Astrocyte (in vitro differentiated cells and primary cell): ENCODE measurements around the gene SLC12A5.

Experiments
- EZH2 ChIP-seq: IDR thresholded peaks from 2 replicates; pipeline ENCODE4 v1.6.1; 2012; ENCODE audit warnings: mild to moderate bottlenecking, low read length, inconsistent platforms; ENCODE audit not compliant: insufficient read depth
- TF ChIP-seq, protein P1 (sequence below): IDR thresholded peaks from 2 replicates; pipeline ENCODE4 v1.5.1; 2011; ENCODE audit warnings: low read depth, mild to moderate bottlenecking, inconsistent platforms, low read length, moderate library complexity; ENCODE audit not compliant: insufficient read depth

DNA sequence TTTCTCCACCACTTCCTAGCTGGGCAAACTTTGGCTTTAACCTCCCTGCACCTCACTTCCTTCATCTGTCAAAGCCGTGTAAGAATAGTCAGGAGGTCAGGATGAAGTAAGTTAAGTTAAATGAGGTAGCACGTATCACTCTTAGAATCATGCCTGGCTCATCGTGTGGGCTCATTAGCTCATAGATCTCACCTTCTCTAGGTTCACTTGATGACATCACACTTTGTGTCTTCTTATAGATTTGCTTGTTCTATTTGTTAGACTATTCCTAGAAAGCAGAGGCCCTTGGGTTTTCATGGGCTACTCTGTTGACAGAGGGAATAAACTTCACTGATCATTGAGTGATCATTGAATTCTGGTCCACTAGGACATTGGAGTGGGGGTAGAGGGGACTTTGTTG lies 72.9 kb downstream of the SLC12A5 start:
- TF ChIP-seq, protein P1, sequence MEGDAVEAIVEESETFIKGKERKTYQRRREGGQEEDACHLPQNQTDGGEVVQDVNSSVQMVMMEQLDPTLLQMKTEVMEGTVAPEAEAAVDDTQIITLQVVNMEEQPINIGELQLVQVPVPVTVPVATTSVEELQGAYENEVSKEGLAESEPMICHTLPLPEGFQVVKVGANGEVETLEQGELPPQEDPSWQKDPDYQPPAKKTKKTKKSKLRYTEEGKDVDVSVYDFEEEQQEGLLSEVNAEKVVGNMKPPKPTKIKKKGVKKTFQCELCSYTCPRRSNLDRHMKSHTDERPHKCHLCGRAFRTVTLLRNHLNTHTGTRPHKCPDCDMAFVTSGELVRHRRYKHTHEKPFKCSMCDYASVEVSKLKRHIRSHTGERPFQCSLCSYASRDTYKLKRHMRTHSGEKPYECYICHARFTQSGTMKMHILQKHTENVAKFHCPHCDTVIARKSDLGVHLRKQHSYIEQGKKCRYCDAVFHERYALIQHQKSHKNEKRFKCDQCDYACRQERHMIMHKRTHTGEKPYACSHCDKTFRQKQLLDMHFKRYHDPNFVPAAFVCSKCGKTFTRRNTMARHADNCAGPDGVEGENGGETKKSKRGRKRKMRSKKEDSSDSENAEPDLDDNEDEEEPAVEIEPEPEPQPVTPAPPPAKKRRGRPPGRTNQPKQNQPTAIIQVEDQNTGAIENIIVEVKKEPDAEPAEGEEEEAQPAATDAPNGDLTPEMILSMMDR = no peak
- TF ChIP-seq EZH2 = no peak
